Left lung (tissue), 10 donors: ENCODE measurements around the gene GRIK5. TPM values are rescaled to one million over a fixed set of nuclear protein-coding genes. Genes with fewer than 3 reads are reported as not detected.

Source experiments
- ATAC-seq: fragments of 200-7000 bp; cut with Tn5 transposase; one replicate; pipeline ENCODE4 v1.9.1; 2020; ENCODE audit warnings: moderate library complexity
- DNase-seq, 4 donors: peaks; one replicate each; pipeline ENCODE4 v3.0.0-alpha.2; 2013 to 2020
- H3K27ac ChIP-seq, 2 donors: fragments of 200-600 bp; sonication (generic) in 1 of 2; one replicate each; pipeline versions ENCODE4 v1.5.0 to v1.8.0; 2020 to 2021
- H3K27me3 ChIP-seq, 2 donors: fragments of 200-600 bp; sonication (generic) in 1 of 2; one replicate each; pipeline versions ENCODE4 v1.5.0 to v1.8.0; 2020 to 2021
- H3K36me3 ChIP-seq, 2 donors: fragments of 200-600 bp; sonication (generic) in 1 of 2; one replicate each; pipeline versions ENCODE4 v1.5.0 to v1.8.0; 2020 to 2021
- H3K4me1 ChIP-seq, 2 donors: fragments of 200-600 bp; one replicate each; pipeline ENCODE4 v1.8.0; 2021
- H3K4me3 ChIP-seq, 2 donors: fragments of 200-600 bp; sonication (generic) in 1 of 2; one replicate each; pipeline versions ENCODE4 v1.5.0 to v1.8.0; 2020 to 2021; ENCODE audit warnings: mild to moderate bottlenecking in 1 of 2
- H3K9me3 ChIP-seq, 2 donors: fragments of 200-600 bp; sonication (generic) in 1 of 2; one replicate each; pipeline versions ENCODE4 v1.5.0 to v1.8.0; 2020 to 2021
- intact Hi-C, 2 donors: fragments of 100-400 bp; cut with DNase I; formaldehyde crosslinking; loops; one replicate each; pipeline versions ENCODE4 v1.11.2 to v1.14.2; 2022
- polyA plus RNA-seq, 6 donors: library from polyadenylated mRNA; unstranded; fragments of 120-200 nt; gene quantifications; one replicate each; pipeline ENCODE4 v1.2.1, GENCODE V29; 2013; ENCODE audit not compliant: insufficient read length in 6 of 6
- total RNA-seq, 2 donors: library from RNA; stranded (reverse); fragmentation: NEBNext Ultra II Directional; extraction: Animal tissue kit (Norgen Biotek cat#: 25700); gene quantifications; one replicate each; pipeline ENCODE4 v1.2.1, GENCODE V29; 2021
- TF ChIP-seq, protein P1 (sequence below), 2 donors: fragments of 200-600 bp; sonication (generic) in 1 of 2; IDR thresholded peaks; one replicate each; pipeline versions ENCODE4 v1.5.0 to v1.8.0; 2021; ENCODE audit warnings: antibody characterized with exemption in 2 of 2
- donor health status: DM: no; HTN: yes; CAD: no.
- donor health status: DM: no; HTN: no; CAD: no.

GRIK5 gene
- total and polyA plus RNA-seq, 8 donors = 0.29 to 11.6 (median 4.6) TPM

DNA sequence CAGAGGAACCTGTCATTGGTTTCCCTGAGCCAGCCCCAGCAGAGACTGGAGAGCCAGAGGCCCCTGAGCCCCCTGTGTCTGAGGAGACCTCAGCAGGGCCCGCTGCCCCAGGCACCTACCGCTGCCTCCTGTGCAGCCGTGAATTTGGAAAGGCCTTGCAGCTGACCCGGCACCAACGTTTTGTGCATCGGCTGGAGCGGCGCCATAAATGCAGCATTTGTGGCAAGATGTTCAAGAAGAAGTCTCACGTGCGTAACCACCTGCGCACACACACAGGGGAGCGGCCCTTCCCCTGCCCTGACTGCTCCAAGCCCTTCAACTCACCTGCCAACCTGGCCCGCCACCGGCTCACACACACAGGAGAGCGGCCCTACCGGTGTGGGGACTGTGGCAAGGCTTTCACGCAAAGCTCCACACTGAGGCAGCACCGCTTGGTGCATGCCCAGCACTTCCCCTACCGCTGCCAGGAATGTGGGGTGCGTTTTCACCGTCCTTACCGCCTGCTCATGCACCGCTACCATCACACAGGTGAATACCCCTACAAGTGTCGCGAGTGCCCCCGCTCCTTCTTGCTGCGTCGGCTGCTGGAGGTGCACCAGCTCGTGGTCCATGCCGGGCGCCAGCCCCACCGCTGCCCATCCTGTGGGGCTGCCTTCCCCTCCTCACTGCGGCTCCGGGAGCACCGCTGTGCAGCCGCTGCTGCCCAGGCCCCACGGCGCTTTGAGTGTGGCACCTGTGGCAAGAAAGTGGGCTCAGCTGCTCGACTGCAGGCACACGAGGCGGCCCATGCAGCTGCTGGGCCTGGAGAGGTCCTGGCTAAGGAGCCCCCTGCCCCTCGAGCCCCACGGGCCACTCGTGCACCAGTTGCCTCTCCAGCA, 10.1 kb upstream of the GRIK5 start:
- H3K27ac ChIP-seq = no peak overlapping the region
- ATAC-seq (no peak), DNase-seq (peak in 1 of 4 donors; percentile 69)
- no peaks in the 10 kb centered on the region for H3K9me3 ChIP-seq
- no peaks in the 10 kb centered on the region for H3K27me3 ChIP-seq
- H3K36me3 ChIP-seq = peaks cover 0 to 48% of the 10 kb centered on the region in 2 donors
- intact Hi-C loops = no loop called here
- TF ChIP-seq, protein P1, sequence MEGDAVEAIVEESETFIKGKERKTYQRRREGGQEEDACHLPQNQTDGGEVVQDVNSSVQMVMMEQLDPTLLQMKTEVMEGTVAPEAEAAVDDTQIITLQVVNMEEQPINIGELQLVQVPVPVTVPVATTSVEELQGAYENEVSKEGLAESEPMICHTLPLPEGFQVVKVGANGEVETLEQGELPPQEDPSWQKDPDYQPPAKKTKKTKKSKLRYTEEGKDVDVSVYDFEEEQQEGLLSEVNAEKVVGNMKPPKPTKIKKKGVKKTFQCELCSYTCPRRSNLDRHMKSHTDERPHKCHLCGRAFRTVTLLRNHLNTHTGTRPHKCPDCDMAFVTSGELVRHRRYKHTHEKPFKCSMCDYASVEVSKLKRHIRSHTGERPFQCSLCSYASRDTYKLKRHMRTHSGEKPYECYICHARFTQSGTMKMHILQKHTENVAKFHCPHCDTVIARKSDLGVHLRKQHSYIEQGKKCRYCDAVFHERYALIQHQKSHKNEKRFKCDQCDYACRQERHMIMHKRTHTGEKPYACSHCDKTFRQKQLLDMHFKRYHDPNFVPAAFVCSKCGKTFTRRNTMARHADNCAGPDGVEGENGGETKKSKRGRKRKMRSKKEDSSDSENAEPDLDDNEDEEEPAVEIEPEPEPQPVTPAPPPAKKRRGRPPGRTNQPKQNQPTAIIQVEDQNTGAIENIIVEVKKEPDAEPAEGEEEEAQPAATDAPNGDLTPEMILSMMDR (IDR thresholded peaks at IDR 0.05) = no peak
- H3K4me1 ChIP-seq = peaks cover 12 to 19% of the 10 kb centered on the region in 2 donors
- no peak overlapping the region for H3K4me3 ChIP-seq

GRCh38 chr19:42079276-42079669, 9.3 kb upstream of the GRIK5 start:
- Histone ChIP-seq H3K27me3 (no peaks in the 10 kb centered on the region), H3K9me3 (no peaks in the 10 kb centered on the region), H3K4me3 (no peak overlapping the region), H3K27ac (no peak overlapping the region), H3K36me3 (peaks cover 0 to 48% of the 10 kb centered on the region in 2 donors), H3K4me1 (peaks cover 12 to 25% of the 10 kb centered on the region in 2 donors)
- TF ChIP-seq, protein P1 (IDR thresholded peaks at IDR 0.05) = no peak
- intact Hi-C loops = no loop called here
- DNase-seq (peak in 1 of 4 donors; percentile 73), ATAC-seq (no peak)

- DNase-seq (peak in 1 of 4 donors; percentile 65), ATAC-seq (no peak)
- intact Hi-C loops = no loop called here
Observed at GRCh38 chr19:42078538-42079275, 8.7 kb upstream of the GRIK5 start.

DNA sequence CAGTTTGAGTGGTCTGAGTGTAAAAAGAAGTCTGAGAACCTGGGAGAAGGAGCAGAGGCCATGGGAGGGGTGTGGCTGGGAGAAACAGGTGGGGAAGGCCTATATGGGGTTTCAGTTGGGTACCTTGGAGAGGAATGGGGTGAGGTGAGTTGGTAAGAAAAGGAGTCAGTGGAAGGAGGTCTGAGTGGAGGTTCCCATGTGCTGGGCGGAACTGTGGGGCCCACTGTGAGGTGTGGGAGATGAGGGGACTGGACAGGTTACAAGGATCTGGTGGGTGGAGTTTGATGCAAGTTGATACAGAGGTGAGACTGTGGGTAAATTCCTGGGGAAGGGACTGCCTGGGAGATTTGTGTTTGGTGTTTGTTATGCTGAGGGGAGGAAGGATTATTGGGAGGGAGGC, 8.1 kb upstream of the GRIK5 start:
- intact Hi-C loops = no loop called here
- TF ChIP-seq, protein P1 (IDR thresholded peaks at IDR 0.05) = no peak
- ATAC-seq (no peak), DNase-seq (no peak)
- H3K4me3 ChIP-seq = no peak overlapping the region
- H3K4me1 ChIP-seq = peaks cover 12 to 25% of the 10 kb centered on the region in 2 donors
- H3K27me3 ChIP-seq = no peaks in the 10 kb centered on the region
- H3K9me3 ChIP-seq = no peaks in the 10 kb centered on the region
- peaks cover 0 to 48% of the 10 kb centered on the region in 2 donors for H3K36me3 ChIP-seq
- H3K27ac ChIP-seq = no peak overlapping the region

More at GRCh38 chr19:42078538-42079275, 8.7 kb upstream of the GRIK5 start:
- Histone ChIP-seq H3K27me3 (no peaks in the 10 kb centered on the region), H3K36me3 (peaks cover 0 to 48% of the 10 kb centered on the region in 2 donors), H3K4me3 (no peak overlapping the region), H3K27ac (no peak overlapping the region), H3K4me1 (peaks cover 12 to 25% of the 10 kb centered on the region in 2 donors), H3K9me3 (no peaks in the 10 kb centered on the region)
- TF ChIP-seq, protein P1 (IDR thresholded peaks at IDR 0.05) = no peak
